ENCODE results near the gene TRABD2B. TPM values are rescaled to one million over a fixed set of nuclear protein-coding genes. Genes with fewer than 3 reads are reported as not detected.

The TRABD2B gene
- total RNA-seq, 4 donors from 2014 or later = 0.83 to 2.6 (median 1.9) TPM

GRCh38 chr1:47818682-47819573, 178.3 kb downstream of the TRABD2B start:
- TF ChIP-seq POLR2AphosphoS5 (IDR thresholded peaks at IDR 0.05) = no peak
- no peak for TF ChIP-seq CTCF (IDR thresholded peaks at IDR 0.05)
- no peak for TF ChIP-seq POLR2A (IDR thresholded peaks at IDR 0.05)
- TF ChIP-seq EP300 (IDR thresholded peaks at IDR 0.05) = no peak
- Histone ChIP-seq H3K27ac (no peak overlapping the region), H3K27me3 (no peaks in the 10 kb centered on the region), H3K9me3 (no peaks in the 10 kb centered on the region), H3K4me3 (no peak overlapping the region), H3K36me3 (no peaks in the 10 kb centered on the region), H3K4me1 (peaks cover 24% of the 10 kb centered on the region)
- 83% methylated on average over 20 of the region's 20 CpGs for WGBS
- DNase-seq (ENCODE audit: low spot score in 2 of 2) = no peak

- Histone ChIP-seq H3K27me3 (no peaks in the 10 kb centered on the region), H3K4me1 (peaks cover 18% of the 10 kb centered on the region), H3K27ac (no peak overlapping the region), H3K4me3 (no peak overlapping the region), H3K9me3 (no peaks in the 10 kb centered on the region), H3K36me3 (no peaks in the 10 kb centered on the region)
- no peak for DNase-seq (ENCODE audit: low spot score in 2 of 2)
- TF ChIP-seq EP300 (IDR thresholded peaks at IDR 0.05) = no peak
- 92% methylated on average over 14 of the region's 15 CpGs for WGBS
These were observed 179.3 kb downstream of the TRABD2B start for GRCh38 chr1:47817861-47818260.

- DNase-seq (ENCODE audit: low spot score in 2 of 2) = no peak
- H3K4me3 ChIP-seq = no peak overlapping the region
- no peaks in the 10 kb centered on the region for H3K9me3 ChIP-seq
- TF ChIP-seq POLR2A (IDR thresholded peaks at IDR 0.05) (no peak), POLR2AphosphoS5 (IDR thresholded peaks at IDR 0.05) (no peak), CTCF (IDR thresholded peaks at IDR 0.05) (no peak)
- H3K4me1 ChIP-seq = peaks cover 15% of the 10 kb centered on the region
- no peaks in the 10 kb centered on the region for H3K27me3 ChIP-seq
- no peak overlapping the region for H3K27ac ChIP-seq
- H3K36me3 ChIP-seq = no peaks in the 10 kb centered on the region
- 89% methylated on average over 5 of the region's 5 CpGs for WGBS
These were observed 180.7 kb downstream of the TRABD2B start for GRCh38 chr1:47816325-47817071.

- TF ChIP-seq EP300 (IDR thresholded peaks at IDR 0.05) = no peak
- no peak for TF ChIP-seq CTCF (IDR thresholded peaks at IDR 0.05)
- TF ChIP-seq POLR2A (IDR thresholded peaks at IDR 0.05) = no peak
- no peak for TF ChIP-seq POLR2AphosphoS5 (IDR thresholded peaks at IDR 0.05)
- no peak overlapping the region for H3K27ac ChIP-seq
- peaks cover 19% of the 10 kb centered on the region for H3K4me1 ChIP-seq
- H3K36me3 ChIP-seq = no peaks in the 10 kb centered on the region
- H3K4me3 ChIP-seq = no peak overlapping the region
- no peaks in the 10 kb centered on the region for H3K27me3 ChIP-seq
- no peaks in the 10 kb centered on the region for H3K9me3 ChIP-seq
- WGBS = 63% methylated on average over 12 of the region's 12 CpGs
- DNase-seq (ENCODE audit: low spot score in 2 of 2) = no peak
These were observed 182.4 kb downstream of the TRABD2B start for GRCh38 chr1:47814612-47815395.

- TF ChIP-seq POLR2AphosphoS5 (IDR thresholded peaks at IDR 0.05) (no peak), EP300 (IDR thresholded peaks at IDR 0.05) (no peak), POLR2A (IDR thresholded peaks at IDR 0.05) (no peak), CTCF (IDR thresholded peaks at IDR 0.05) (no peak)
- H3K36me3 ChIP-seq = no peaks in the 10 kb centered on the region
These were observed 183.2 kb downstream of the TRABD2B start for GRCh38 chr1:47813970-47814369.

More at GRCh38 chr1:47813970-47814369, 183.2 kb downstream of the TRABD2B start:
- Histone ChIP-seq H3K9me3 (no peaks in the 10 kb centered on the region), H3K4me3 (no peak overlapping the region), H3K27ac (no peak overlapping the region), H3K27me3 (no peaks in the 10 kb centered on the region), H3K4me1 (peaks cover 27% of the 10 kb centered on the region)
- WGBS = 87% methylated on average over 5 of the region's 5 CpGs
- DNase-seq (ENCODE audit: low spot score in 2 of 2) = no peak
